Fibroblast of lung (primary cell): ENCODE results near the gene CADPS. TPM values are rescaled to one million over a fixed set of nuclear protein-coding genes. Genes with fewer than 3 reads are reported as not detected.

Experiments
- DNase-seq, 2 donors: peaks; one replicate each; pipeline versions ENCODE4 v3.0.0 to v3.0.0-alpha.2; 2010; ENCODE audit warnings: low read depth in 2 of 2
- H2AFZ ChIP-seq: 2 replicates; pipeline ENCODE4 v1.5.1; 2012; ENCODE audit warnings: low read length, control low read depth, inconsistent platforms
- H3K27ac ChIP-seq: 2 replicates; pipeline ENCODE4 v1.5.1; 2011; ENCODE audit warnings: low read length, control low read depth; ENCODE audit not compliant: insufficient read depth
- H3K27me3 ChIP-seq: 2 replicates; pipeline ENCODE4 v1.5.1; 2011; ENCODE audit warnings: mild to moderate bottlenecking, low read length; ENCODE audit not compliant: control insufficient read depth, insufficient read depth
- H3K36me3 ChIP-seq: 2 replicates; pipeline ENCODE4 v1.5.1; 2011; ENCODE audit warnings: low read length; ENCODE audit not compliant: control insufficient read depth, insufficient read depth
- H3K4me1 ChIP-seq: 2 replicates; pipeline ENCODE4 v1.5.1; 2011; ENCODE audit warnings: low read length; ENCODE audit not compliant: control insufficient read depth, insufficient read depth; ENCODE audit errors: extremely low read depth
- H3K4me2 ChIP-seq: 2 replicates; pipeline ENCODE4 v1.5.1; 2011; ENCODE audit warnings: low read length, control low read depth; ENCODE audit not compliant: insufficient read depth; ENCODE audit errors: extremely low read depth
- H3K4me3 ChIP-seq, 4 experiments: fragments of 200-600 bp in 1 of 4; sonication (generic) in 1 of 4; replicated peaks in 1 of 4; 2 replicates each; pipeline ENCODE4 v1.5.1; 2011 to 2016; ENCODE audit warnings: low read length in 4 of 4, low read depth in 3 of 4, mild to moderate bottlenecking in 3 of 4, control low read depth in 2 of 4, inconsistent platforms in 1 of 4, mixed read lengths in 1 of 4; ENCODE audit not compliant: insufficient read depth in 1 of 4; ENCODE audit errors: control extremely low read depth in 1 of 4
- H3K79me2 ChIP-seq: 2 replicates; pipeline ENCODE4 v1.5.1; 2012; ENCODE audit warnings: mild to moderate bottlenecking, low read length, inconsistent platforms; ENCODE audit not compliant: control insufficient read depth, insufficient read depth
- H3K9ac ChIP-seq: 2 replicates; pipeline ENCODE4 v1.5.1; 2011; ENCODE audit warnings: mild to moderate bottlenecking, low read length, control low read depth; ENCODE audit not compliant: insufficient read depth
- H3K9me3 ChIP-seq: 2 replicates; pipeline ENCODE4 v1.5.1; 2012; ENCODE audit warnings: low read depth, low read length; ENCODE audit not compliant: control insufficient read depth, insufficient read depth
- H4K20me1 ChIP-seq: 2 replicates; pipeline ENCODE4 v1.5.1; 2011; ENCODE audit warnings: low read length; ENCODE audit not compliant: control insufficient read depth, insufficient read depth; ENCODE audit errors: extremely low read depth
- CTCF ChIP-seq, 2 donors: IDR thresholded peaks in 1 of 2; conservative IDR thresholded peaks in 1 of 2; 1 replicate in 1 of 2; 2 replicates in 1 of 2; pipeline ENCODE4 v1.5.1; 2011 to 2012; ENCODE audit warnings: low read length in 2 of 2, control low read depth in 1 of 2, inconsistent platforms in 1 of 2, low read depth in 1 of 2, mild to moderate bottlenecking in 1 of 2
- EZH2 ChIP-seq: IDR thresholded peaks from 2 replicates; pipeline ENCODE4 v1.5.1; 2012; ENCODE audit warnings: low read length, control low read depth, mild to moderate bottlenecking; ENCODE audit errors: missing control alignments
- polyA plus RNA-seq, 2 donors: library from polyadenylated mRNA; depleted of rRNA in 1 of 2; stranded (reverse) in 1 of 2; unstranded in 1 of 2; fragments of >200 nt; gene quantifications; 2 replicates each; pipeline ENCODE4 v1.2.1, GENCODE V29; 2011 to 2012; ENCODE audit warnings: missing spikeins in 1 of 2
- total RNA-seq: library from RNA; depleted of rRNA; stranded (reverse); fragments of >200 nt; gene quantifications from 2 replicates; pipeline ENCODE4 v1.2.1, GENCODE V29; 2014

The CADPS gene
- total and polyA plus RNA-seq, 2 donors (not counting 1 experiment from before 2014, with no cell fraction given) = 2.3 to 63.1 TPM

- H3K4me1 ChIP-seq = no peaks in the 10 kb centered on the region
- no peaks in the 10 kb centered on the region for H4K20me1 ChIP-seq
- no peaks in the 10 kb centered on the region for H3K27me3 ChIP-seq
- no peak overlapping the region for H3K27ac ChIP-seq
- TF ChIP-seq EZH2 (no peak), CTCF (conservative IDR thresholded peaks at IDR 0.05 in 1 of 2, IDR thresholded peaks at IDR 0.05 in 1 of 2; ENCODE audit: low read depth in 1 of 2, low read length in 2 of 2) (no peak)
- H3K9me3 ChIP-seq = no peaks in the 10 kb centered on the region
- no peaks in the 10 kb centered on the region for H3K79me2 ChIP-seq
- DNase-seq = no peak
- H3K4me2 ChIP-seq = no peak overlapping the region
- H3K4me3 ChIP-seq = no peak overlapping the region
- H2AFZ ChIP-seq = no peak overlapping the region
- no peak overlapping the region for H3K9ac ChIP-seq
- H3K36me3 ChIP-seq = no peaks in the 10 kb centered on the region
These were observed 31.7 kb downstream of the CADPS start for GRCh38 chr3:62843508-62843907.

GRCh38 chr3:62839748-62840147 lies 35.5 kb downstream of the CADPS start:
- TF ChIP-seq CTCF (conservative IDR thresholded peaks at IDR 0.05 in 1 of 2, IDR thresholded peaks at IDR 0.05 in 1 of 2; ENCODE audit: low read depth in 1 of 2, low read length in 2 of 2) = no peak
- no peak for TF ChIP-seq EZH2
- Histone ChIP-seq H4K20me1 (no peaks in the 10 kb centered on the region), H3K9me3 (no peaks in the 10 kb centered on the region), H3K4me2 (no peak overlapping the region), H3K4me3 (no peak overlapping the region), H3K27ac (no peak overlapping the region), H3K79me2 (no peaks in the 10 kb centered on the region), H2AFZ (no peak overlapping the region), H3K4me1 (no peaks in the 10 kb centered on the region), H3K36me3 (no peaks in the 10 kb centered on the region), H3K9ac (no peak overlapping the region), H3K27me3 (no peaks in the 10 kb centered on the region)
- no peak for DNase-seq

GRCh38 chr3:62837145-62837787 lies 38.0 kb downstream of the CADPS start:
- H3K9me3 ChIP-seq = no peaks in the 10 kb centered on the region
- H3K4me2 ChIP-seq = no peak overlapping the region
- H3K36me3 ChIP-seq = no peaks in the 10 kb centered on the region
- no peaks in the 10 kb centered on the region for H4K20me1 ChIP-seq
- H3K4me3 ChIP-seq = no peak overlapping the region
- H3K9ac ChIP-seq = no peak overlapping the region
- no peaks in the 10 kb centered on the region for H3K27me3 ChIP-seq
- no peaks in the 10 kb centered on the region for H3K4me1 ChIP-seq
- H3K79me2 ChIP-seq = no peaks in the 10 kb centered on the region
- no peak overlapping the region for H2AFZ ChIP-seq
- DNase-seq = no peak
- H3K27ac ChIP-seq = no peak overlapping the region
- TF ChIP-seq CTCF (conservative IDR thresholded peaks at IDR 0.05 in 1 of 2, IDR thresholded peaks at IDR 0.05 in 1 of 2; ENCODE audit: low read depth in 1 of 2, low read length in 2 of 2) (no peak), EZH2 (no peak)
